Dermis microvascular lymphatic vessel endothelial cell (primary cell): Measurements from ENCODE around the gene DAPK2. TPM values are rescaled to one million over a fixed set of nuclear protein-coding genes. Genes with fewer than 3 reads are reported as not detected.
A peak's percentile ranks its signal among the peaks of the same experiment; 100 is the strongest.

Experiments used
- DNase-seq, 2 donors: peaks; one replicate each; pipeline versions ENCODE4 v3.0.0 to v3.0.0-alpha.2; 2010; ENCODE audit warnings: low read depth in 2 of 2
- total RNA-seq: library from RNA; depleted of rRNA; stranded (reverse); fragments of >200 nt; gene quantifications from 2 replicates; pipeline ENCODE4 v1.2.1, GENCODE V29; 2014

The DAPK2 gene
- total RNA-seq, 1 donor from 2014 or later: 7.4 TPM

DNA sequence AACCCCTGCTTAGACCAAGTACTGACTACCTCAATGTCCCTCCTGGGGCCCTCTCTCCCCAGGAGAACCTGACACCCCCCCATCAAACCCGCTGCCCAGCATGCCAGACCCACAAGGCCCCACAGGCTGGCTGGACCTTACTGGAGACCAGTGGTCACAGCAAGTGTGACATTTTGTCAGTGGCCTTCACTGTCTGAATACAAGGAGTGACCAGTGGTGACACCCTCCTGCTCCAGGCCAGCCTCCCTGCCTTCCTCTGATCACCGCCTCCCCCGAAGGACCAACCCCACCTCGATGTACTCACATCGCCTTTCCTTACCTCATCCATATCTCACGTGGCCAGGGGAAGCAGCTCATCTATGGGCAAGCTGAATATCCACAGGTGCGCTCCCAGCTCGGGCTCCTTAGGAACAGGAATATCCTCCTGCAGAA is 150.5 kb downstream of the DAPK2 start:
- DNase-seq: no peak

DNA sequence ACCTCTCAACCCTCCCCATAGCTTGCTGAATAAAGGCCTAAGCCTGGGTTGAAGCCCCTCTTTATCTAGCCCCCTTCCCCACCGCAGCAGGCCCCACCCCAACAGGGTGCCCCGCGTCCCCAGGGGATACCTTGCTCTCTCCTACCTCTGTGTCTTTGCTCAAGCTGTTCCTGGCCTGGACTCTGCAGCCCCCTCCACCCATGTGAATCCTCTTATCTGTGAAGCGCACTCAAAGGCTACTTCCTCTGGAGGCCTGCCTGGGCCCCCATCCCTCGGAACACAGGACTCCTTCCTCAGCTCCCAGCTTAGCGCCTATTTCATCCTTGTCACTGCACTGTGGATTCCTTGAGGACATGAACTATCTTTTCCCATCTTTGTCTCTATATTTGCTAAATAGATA is 151.1 kb downstream of the DAPK2 start:
- no peak for DNase-seq

DNA sequence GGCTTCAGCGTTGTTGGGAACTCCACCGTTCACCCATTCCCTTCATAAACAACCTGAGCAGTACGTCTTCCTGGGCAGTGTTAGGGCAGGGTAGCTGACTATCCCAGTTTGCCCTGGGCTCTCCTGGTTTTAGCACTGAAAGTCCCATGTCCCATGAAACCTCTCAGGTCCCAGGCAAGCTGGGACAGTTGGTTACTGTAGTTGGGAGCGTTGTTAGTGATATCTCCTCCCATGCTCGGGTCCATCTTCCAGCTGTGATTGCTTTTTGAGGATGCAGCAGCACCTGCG is 151.7 kb downstream of the DAPK2 start:
- DNase-seq: no peak

DNA sequence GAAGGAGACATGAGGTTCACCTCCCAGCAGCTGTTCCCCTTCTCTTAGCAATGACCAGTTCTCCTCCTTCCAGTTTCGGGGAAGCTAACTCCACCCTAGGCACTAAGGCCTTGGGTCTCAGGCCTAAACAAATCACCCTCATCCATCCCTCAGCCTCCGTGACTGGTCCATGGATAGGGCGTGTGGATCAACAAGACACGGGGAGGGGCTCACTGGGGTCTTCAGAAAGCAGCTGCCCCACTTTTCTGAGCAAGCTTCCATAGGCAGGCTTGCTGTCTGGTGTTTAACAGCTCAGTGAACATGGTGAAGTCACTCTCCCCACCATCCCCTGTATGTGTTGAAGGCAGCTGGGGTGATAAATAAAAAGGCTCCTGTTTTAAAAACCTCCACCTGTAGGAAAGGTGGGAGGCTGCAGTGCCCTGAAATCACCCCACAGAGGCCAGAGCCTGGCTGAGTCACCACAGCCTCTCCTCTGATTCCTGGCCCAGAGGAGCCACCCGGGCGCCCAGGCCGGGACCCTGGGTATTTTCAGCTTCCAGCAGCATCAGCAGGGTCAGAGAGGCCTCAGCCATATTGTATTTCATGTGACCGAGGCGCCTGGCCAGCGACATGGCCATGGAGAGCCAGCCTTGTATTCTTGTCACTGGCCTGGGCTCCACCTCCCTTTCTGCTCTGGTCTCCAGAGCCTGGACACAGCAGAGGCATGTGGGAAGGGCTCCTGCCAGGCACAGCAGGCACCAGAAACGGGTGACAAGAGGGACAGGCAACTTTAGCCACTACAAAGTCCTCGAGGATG is 152.2 kb downstream of the DAPK2 start:
- no peak for DNase-seq

DNA sequence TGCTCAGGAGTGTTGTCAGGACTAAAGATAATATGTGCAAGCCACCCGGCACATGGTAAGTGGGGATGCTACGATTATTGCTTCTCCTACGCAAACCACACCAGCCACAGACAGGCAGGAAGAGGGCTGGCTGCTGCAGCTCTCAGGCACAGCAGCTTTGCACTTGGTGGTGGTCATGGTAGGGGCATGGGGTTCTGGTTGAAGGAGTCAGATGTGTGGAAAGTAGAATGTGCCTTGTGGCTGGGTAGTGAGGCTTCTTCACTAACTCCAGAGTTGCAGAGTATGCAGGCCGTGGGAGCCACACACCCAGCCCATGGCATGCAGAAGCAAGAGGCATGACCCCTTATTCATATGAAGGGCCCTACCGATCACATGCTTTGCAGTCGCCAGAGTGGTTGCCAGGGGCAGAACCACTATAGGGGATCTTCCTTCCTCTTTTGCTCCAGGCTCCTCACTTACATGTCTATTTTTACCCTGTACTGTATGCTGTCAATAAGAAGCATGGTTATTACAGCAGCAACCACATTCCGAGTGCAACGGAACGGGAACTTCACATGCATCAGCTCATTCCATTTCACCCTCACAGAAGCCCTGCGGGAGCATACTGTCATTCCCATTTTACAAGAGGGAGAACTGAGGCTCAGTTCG is 153.4 kb downstream of the DAPK2 start:
- no peak for DNase-seq

DNA sequence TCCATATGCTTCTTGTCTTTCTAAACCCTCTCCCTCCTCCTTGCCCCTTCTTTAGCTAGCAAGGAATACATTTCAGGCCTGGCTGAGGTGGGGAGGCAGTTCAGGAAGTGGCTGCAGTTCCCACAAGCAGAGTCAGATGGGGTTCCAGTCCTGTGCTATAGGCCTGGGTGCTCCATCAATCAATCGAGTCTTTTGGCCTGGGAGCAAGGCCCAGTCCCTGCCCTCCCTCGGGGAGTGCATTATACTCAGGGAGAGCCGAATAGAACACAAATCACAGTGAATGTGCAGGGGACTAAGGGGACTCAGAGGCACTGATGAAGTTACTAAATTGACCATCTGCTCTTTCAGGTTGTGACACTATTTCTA is 154.5 kb downstream of the DAPK2 start:
- no peak for DNase-seq

DNA sequence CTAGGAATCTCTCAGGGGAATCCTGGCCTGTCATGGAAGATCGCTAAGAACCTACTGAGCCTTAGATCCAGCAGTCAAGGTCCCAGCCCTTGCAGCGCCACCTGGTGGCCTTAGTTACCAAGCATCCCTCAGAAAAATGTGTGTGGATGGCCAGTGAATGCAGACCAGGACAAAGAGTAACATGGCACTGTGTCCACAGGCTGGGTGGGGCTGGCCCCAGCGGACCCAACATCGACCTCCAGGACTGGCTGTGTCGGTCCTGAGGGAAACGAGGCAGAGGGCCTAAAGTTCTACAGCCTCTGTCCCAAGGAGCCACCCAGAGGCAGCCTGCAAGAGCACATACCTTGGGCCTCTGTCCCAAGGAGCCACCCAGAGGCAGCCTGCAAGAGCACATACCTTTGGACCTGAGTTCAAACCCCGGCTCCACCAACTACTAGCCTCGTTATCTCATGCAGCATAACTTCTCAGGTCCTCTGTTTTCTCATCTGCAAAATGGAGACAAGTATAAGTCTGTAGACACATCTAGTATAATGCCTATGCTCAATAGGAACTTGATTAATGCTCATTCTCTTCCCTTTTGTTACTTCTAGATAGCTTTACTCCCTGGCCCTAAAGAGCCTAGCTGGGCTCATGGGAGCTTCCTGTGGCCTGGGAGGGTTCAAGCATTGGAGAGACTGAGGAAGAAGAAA is 155.1 kb downstream of the DAPK2 start:
- DNase-seq: peak; percentile 74 to 85

DNA sequence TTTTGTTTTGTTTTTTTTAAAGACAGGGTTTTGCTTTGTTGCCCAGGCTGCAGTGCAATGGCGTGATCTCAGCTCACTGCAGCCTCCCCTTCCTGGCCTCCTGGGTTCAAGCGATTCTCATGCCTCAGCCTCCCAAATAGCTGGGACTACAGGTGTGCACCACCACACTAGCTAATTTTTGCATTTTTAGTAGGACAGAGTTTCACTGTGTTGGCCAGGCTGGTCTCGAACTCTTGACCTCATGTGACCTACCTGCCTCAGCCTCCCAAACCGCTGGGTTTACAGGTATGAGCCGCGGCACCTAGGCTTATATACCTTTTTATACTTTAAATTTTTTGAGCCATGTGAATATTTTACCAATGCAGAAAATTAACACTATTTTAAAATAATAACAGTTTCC is 155.7 kb downstream of the DAPK2 start:
- DNase-seq: no peak

DNA sequence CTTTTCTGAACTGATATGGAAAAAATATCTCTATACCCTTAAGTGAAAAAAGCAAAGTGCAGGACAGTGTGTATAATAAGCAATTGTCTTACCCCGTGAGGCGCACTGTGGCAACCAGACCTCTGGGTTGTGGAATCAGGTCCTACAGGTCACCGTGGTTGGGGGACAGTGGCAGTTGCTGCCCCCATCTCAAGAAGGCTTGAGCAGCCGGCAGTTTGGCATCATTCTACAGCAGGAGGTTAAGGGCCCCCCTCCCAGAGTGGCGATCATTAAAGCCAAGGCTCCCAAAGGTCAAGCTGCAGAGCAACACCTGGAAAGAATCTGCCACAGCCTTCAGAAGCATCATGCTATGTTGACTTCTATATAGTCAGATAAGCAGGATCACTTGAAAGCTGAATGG is 156.5 kb downstream of the DAPK2 start:
- no peak for DNase-seq

DNA sequence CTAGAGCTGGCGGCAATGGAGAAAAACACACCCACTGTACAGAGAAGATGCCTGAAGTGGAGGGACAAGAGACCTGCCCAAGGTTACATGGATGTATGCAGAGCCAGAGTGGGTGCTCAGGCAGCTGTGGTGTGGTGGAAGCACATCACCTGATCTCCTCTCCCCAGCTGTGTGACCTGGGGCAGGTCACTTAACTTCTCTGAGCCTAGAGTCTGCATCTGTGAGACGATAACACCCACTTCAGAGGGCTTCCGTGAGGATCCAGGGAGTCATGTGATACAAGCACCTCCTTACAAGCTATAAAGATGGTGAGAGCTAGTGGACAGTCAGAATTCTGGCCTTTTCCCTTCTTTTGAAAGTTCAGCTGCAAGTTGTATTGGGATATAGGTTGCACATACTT is 157.5 kb downstream of the DAPK2 start:
- no peak for DNase-seq

DNA sequence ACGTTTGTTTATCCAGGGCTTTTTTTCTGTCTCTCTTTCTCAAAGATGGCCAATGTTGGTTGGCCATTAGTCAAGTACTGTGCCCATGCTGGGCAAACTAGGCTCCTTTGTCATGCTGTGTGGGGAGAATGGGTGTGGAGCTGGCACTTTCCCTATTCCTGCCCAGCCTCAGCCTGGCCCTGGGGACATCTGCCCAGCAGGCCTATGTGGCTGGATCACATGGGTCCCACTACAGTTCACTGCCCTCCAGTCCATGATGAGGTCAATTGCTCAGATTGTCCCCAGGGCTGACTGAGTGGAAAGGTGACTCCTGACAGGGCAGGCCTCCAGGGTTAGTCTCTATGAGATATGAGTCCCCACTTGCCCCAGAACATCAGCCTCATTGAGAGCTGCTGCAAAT is 158.1 kb downstream of the DAPK2 start:
- DNase-seq: no peak

DNA sequence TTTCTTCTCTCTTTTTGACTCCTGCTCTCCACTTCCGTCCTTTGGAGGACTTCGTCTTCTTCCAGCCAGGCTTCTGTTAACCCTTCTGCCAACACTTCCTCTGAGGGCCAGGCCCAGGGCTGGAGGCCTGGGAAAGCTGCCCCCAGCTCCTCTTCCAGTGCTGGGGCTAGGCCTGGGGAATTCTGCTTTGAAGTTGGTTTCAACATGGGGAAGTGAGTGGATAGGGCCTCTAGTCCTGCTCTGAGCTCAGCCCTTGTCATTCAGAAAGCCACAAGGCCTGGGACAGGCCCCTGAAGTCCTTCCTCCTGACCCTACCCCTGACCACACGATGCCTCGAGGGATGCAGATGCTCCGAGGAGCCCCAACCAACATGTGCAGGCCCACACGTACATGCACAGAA is 158.7 kb downstream of the DAPK2 start:
- no peak for DNase-seq

DNA sequence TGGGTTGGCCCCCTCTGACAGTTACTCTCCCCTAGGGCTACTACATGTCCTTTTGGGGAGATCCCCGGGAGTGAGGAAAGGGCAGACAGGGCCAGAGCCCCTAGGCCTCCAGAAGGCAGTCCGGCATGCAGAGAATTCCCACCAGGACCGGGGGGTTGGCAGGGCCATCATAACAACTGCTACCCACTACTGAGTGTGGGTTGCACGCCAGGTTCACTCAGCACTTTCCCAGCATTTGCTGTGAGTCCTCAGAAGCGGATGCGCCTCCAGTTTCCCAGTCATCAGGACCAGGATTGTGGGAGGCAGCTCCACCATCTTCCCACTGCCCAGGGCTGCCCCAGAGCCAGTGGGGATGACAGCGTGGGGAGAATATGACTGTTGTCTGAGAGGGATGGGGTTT is 161.3 kb downstream of the DAPK2 start:
- no peak for DNase-seq

DNA sequence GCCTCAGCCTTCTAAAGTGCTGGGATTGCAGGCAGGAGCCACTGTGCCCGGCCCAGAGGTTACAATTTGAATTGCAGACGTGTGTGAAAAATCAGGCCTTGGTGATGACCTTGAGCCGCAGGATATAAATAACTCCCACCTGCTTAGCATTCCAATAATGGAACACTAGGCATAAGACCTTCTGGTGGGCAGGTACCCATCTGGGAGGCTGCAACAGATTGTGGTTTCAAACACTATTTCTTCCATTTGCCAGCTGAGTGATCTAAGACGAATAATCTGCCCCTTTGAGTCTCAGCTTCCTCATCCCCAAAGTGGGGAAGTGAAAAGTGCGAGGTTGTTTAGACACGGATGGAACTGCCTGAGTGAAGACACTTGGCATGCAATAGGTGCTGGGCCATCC is 164.9 kb downstream of the DAPK2 start:
- no peak for DNase-seq

DNA sequence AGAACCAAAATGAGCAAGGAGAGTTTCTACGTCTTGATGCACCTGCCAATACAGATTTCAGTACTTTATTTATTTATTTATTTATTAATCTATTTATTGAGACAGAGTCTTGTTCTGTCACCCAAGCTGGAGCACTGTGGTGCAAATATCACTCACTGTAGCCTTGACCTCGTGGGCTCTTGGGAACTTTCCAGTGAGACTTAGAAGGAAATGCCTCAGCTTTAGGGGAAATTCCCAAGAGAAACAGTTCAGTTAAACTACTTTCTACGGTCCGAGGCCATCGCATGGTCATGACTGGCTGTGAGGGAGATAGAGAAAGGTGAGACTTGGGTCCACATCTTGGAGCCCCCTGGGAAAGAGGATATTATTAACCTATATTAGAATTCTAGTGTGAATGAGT is 165.5 kb downstream of the DAPK2 start:
- peak in 1 of 2 donors; percentile 82 for DNase-seq

DNA sequence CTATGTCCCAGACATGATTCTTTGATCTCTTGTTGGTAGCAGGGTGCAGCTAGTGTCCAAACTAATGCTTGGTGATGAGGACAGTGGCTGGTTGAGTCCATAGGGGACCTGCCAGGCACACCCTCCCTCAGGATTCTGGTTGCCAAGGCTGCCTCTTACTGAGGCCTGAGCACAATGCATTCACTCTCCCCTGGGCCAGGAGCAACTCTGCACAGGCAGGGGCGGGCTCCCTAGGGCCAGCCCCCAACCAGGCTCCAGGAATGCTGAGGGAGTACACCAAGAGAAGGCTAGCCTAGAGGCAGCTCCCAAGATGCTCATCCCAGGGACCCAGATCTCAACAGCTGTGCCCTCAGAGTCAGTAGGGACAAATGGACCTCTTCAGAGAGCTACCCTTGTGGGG is 166.3 kb downstream of the DAPK2 start:
- no peak for DNase-seq

DNA sequence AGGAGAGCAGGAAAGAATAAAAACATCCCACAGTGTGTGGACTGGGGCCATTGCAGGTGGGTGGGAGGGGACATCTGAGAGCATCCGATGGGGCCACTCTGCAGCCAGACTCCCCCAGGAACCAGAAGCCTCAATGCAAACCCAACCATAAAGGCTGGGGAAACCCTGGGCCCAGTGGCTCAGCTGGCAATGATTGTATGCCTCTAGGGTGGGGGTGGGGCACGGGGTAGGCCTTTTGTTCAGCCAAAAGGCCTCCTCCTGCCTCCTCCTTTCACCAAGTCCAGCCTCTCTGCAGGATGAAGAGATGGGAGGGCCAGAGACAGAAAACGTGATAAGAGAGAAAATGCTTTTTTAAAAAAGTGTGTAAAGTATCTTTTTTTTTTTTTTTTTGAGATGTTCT is 167.1 kb downstream of the DAPK2 start:
- DNase-seq: no peak

DNA sequence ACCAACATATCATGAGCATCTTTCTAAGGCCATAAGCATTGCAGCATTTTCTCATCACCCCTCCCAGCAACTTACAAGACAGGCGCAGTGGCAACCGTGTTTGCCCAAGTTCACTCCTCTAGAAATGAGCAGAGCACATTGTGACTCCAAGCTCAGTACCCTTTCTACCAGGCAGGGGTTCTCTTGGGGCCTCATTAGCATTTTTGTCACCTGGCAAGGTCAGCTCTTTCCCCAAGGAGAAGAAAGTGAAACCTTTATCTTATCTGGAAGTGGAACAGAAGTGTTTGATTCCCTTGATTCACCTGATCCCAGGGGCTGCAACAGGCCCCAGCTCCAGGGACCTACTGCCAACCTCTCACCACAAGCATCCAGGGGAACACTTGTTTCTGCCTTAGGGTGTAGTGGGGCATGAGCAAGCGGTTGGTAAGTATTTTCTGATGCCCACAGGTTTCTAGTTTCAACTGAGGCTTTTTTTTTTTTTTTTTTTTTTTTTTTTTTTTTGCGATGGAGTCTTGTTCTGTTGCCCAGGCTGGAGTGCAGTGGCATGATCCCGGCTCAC is 168.5 kb downstream of the DAPK2 start:
- DNase-seq: no peak

DNA sequence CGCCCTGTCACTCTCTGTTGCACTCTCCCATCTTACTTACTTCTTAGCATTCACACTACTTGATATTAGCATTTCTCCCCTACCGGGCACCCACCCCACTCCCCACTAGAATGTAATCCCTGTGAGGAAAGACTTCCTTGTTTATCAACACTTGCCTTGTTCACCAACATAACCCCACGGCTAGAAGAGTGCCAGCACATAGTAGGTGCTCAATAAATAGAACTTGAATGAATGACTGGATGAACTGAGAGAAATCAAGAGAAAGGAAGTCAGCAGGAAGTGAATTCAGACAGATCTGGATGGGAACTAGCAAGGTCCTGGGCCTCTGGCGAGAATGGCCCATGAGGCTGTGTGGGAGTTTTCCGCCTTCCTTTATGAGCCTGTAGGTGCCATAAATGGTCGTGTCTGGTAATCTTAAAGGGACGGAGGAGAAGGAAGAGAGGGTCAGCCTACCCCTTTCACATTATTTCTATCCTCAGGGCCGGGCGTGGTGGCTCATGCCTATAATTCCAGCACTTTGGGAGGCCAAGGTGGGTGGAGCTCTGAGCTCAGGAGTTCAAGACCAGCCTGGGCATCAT is 170.1 kb downstream of the DAPK2 start:
- DNase-seq: no peak

DNA sequence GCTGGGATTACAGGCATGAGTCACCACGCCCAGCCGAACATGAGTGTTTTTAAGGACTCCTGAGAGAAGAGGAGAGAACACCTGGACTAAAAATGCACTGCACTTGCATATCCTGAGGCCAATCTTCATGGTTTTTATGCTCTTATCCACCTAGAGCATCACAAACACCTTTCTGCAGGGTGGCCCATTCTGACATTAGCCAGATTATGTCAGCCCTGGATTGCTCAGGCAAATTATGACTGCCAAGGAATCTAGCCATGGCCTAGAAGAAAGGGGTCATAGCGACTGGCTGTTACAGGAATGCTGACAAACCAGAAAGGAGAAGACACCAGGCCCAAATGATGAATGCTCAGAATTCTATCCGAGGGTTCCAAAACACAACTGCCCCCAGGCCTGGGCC is 171.7 kb downstream of the DAPK2 start:
- DNase-seq: no peak

DNA sequence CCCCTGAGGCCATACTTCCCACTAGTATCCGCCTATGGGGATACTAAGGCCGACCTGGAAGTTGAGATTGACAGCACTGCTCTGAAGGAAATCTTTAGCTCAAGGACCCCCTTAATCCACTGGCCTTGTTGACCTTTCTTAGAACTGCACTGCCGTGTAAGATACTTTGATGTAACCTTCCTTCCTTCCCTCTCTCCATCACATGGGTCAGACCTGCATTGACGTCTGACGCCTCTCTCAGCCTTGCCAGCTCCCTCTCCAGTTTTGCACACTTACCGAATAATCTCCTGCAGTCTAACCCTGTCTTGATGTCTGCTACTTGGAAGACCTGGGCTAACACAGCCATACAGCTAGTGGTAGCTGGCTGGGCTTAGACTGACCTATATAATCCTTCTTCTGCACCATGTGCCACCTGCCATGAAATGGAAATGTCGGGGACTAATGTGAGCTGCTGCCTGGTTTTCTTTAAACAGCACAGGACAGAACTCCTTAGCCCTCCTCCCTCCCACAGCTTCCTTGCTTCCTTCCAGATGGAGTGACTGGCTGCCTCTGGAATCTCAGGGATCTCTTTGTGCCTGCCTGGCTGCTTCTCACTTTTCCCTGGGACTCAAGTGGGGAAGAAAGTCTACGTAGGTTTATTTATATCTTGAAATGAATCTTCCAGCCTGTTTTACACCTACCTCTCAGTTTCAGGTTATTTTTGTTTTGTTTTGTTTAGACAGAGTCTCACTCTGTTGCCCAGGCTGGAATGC is 173.3 kb downstream of the DAPK2 start:
- peak in 1 of 2 donors; percentile 38 for DNase-seq
